ENCODE results near the gene PRKCE. TPM values are rescaled to one million over a fixed set of nuclear protein-coding genes. Genes with fewer than 3 reads are reported as not detected.

The PRKCE gene
- total RNA-seq, 1 experiment from 2014 or later: 17.7 TPM

GRCh38 chr2:45962177-45962921, 310.9 kb downstream of the PRKCE start:
- Mint-ChIP-seq H3K27ac (ENCODE audit: unreplicated experiment) (peak overlapping the region; percentile 92), H3K36me3 (ENCODE audit: insufficient read depth, unreplicated experiment) (peaks cover 17% of the 10 kb centered on the region), H3K27me3 (ENCODE audit: unreplicated experiment) (no peaks in the 10 kb centered on the region), H3K4me3 (ENCODE audit: low read depth, unreplicated experiment) (peak overlapping the region; percentile 50), H3K9me3 (ENCODE audit: low read depth, unreplicated experiment) (no peaks in the 10 kb centered on the region), H3K4me1 (ENCODE audit: low read depth, unreplicated experiment) (peaks cover 84% of the 10 kb centered on the region)
- intact Hi-C loops (cut with micrococcal nuclease; ENCODE audit: unreplicated experiment): no loop called here
- BruUV-seq (replicated peaks): TSS peak; percentile 23
- no peak for TF ChIP-seq CTCF (IDR thresholded peaks at IDR 0.05; ENCODE audit: unreplicated experiment)
- peak; percentile 34 for DNase-seq
- CTCF ChIA-PET: interaction anchor here (0.9 to 2.3 kb wide), 4 partner anchors 16 to 31 kb away, joined by 3 to 7 read pairs (median 4); no protein-coding TSS in a partner anchor

GRCh38 chr2:45963816-45964215, 312.3 kb downstream of the PRKCE start:
- Mint-ChIP-seq H3K4me3 (ENCODE audit: low read depth, unreplicated experiment) (peak overlapping the region; percentile 36), H3K36me3 (ENCODE audit: insufficient read depth, unreplicated experiment) (peaks cover 17% of the 10 kb centered on the region), H3K4me1 (ENCODE audit: low read depth, unreplicated experiment) (peaks cover 84% of the 10 kb centered on the region), H3K27ac (ENCODE audit: unreplicated experiment) (peak overlapping the region; percentile 92), H3K27me3 (ENCODE audit: unreplicated experiment) (no peaks in the 10 kb centered on the region), H3K9me3 (ENCODE audit: low read depth, unreplicated experiment) (no peaks in the 10 kb centered on the region)
- BruUV-seq (replicated peaks): no TSS peak
- intact Hi-C loops (cut with micrococcal nuclease; ENCODE audit: unreplicated experiment): loop anchor here (2.0 kb wide), 1 partner anchor 29 kb away; no protein-coding TSS in a partner anchor
- DNase-seq: peak; percentile 51
- TF ChIP-seq CTCF (IDR thresholded peaks at IDR 0.05; ENCODE audit: unreplicated experiment): no peak
- CTCF ChIA-PET: interaction anchor here (0.8 to 2.3 kb wide), 5 partner anchors 18 to 185 kb away, joined by 3 to 6 read pairs (median 5); no protein-coding TSS in a partner anchor

- no peaks in the 10 kb centered on the region for H3K9me3 Mint-ChIP-seq (ENCODE audit: low read depth, unreplicated experiment)
- peak overlapping the region; percentile 92 for H3K27ac Mint-ChIP-seq (ENCODE audit: unreplicated experiment)
- DNase-seq: peak; percentile 96
- no peak for TF ChIP-seq CTCF (IDR thresholded peaks at IDR 0.05; ENCODE audit: unreplicated experiment)
- BruUV-seq (replicated peaks): no TSS peak
- peaks cover 81% of the 10 kb centered on the region for H3K4me1 Mint-ChIP-seq (ENCODE audit: low read depth, unreplicated experiment)
- peak overlapping the region; percentile 36 for H3K4me3 Mint-ChIP-seq (ENCODE audit: low read depth, unreplicated experiment)
- peaks cover 17% of the 10 kb centered on the region for H3K36me3 Mint-ChIP-seq (ENCODE audit: insufficient read depth, unreplicated experiment)
- CTCF ChIA-PET: interaction anchor here (0.8 to 2.3 kb wide), 5 partner anchors 18 to 186 kb away, joined by 3 to 6 read pairs (median 5); no protein-coding TSS in a partner anchor
- H3K27me3 Mint-ChIP-seq (ENCODE audit: unreplicated experiment): no peaks in the 10 kb centered on the region
- intact Hi-C loops (cut with micrococcal nuclease; ENCODE audit: unreplicated experiment): loop anchor here (2.0 kb wide), 1 partner anchor 28 kb away; no protein-coding TSS in a partner anchor
Observed at GRCh38 chr2:45964223-45964841, 312.9 kb downstream of the PRKCE start.

GRCh38 chr2:45964906-45965305, 313.4 kb downstream of the PRKCE start:
- H3K27me3 Mint-ChIP-seq (ENCODE audit: unreplicated experiment): no peaks in the 10 kb centered on the region
- no peak overlapping the region for H3K4me3 Mint-ChIP-seq (ENCODE audit: low read depth, unreplicated experiment)
- no peak for TF ChIP-seq CTCF (IDR thresholded peaks at IDR 0.05; ENCODE audit: unreplicated experiment)
- CTCF ChIA-PET: interaction anchor here (2.3 kb wide), 1 partner anchor 26 kb away, joined by 6 read pairs; no protein-coding TSS in a partner anchor
- DNase-seq: no peak
- intact Hi-C loops (cut with micrococcal nuclease; ENCODE audit: unreplicated experiment): loop anchor here (2.0 kb wide), 1 partner anchor 28 kb away; no protein-coding TSS in a partner anchor
- H3K9me3 Mint-ChIP-seq (ENCODE audit: low read depth, unreplicated experiment): no peaks in the 10 kb centered on the region
- BruUV-seq (replicated peaks): TSS peak; percentile 19
- H3K27ac Mint-ChIP-seq (ENCODE audit: unreplicated experiment): peak overlapping the region; percentile 92
- H3K4me1 Mint-ChIP-seq (ENCODE audit: low read depth, unreplicated experiment): peaks cover 81% of the 10 kb centered on the region
- H3K36me3 Mint-ChIP-seq (ENCODE audit: insufficient read depth, unreplicated experiment): peaks cover 17% of the 10 kb centered on the region

Data from Calu3 (cell line).